ENCODE measurements around the gene SPOP.

- TF ChIP-seq POLR2A (IDR thresholded peaks at IDR 0.05) (no peak), CTCF (IDR thresholded peaks at IDR 0.05) (no peak)
Measured at GRCh38 chr17:49583226-49583625, 94.7 kb downstream of the SPOP start.
